Omental fat pad (tissue), 4 donors: ENCODE measurements around the gene SORCS3. TPM values are rescaled to one million over a fixed set of nuclear protein-coding genes. Genes with fewer than 3 reads are reported as not detected.

Experiments
- ATAC-seq: fragments of 150-250 bp; one replicate; pipeline ENCODE4 v1.9.1; 2016; ENCODE audit warnings: mild to moderate bottlenecking, moderate library complexity; ENCODE audit not compliant: low FRiP score
- DNase-seq: peaks from one replicate; pipeline ENCODE4 v3.0.0-alpha.2; 2019; ENCODE audit warnings: low spot score
- total RNA-seq, 4 donors: library from RNA; depleted of rRNA; stranded (reverse); fragments of >200 nt; gene quantifications; one replicate each; pipeline ENCODE4 v1.1.0, GENCODE V29; 2016
- TF ChIP-seq, protein P1 (sequence below), 3 donors: fragments of 450-650 bp; IDR thresholded peaks; one replicate each; pipeline ENCODE4 v1.5.1; 2016 to 2017; ENCODE audit warnings: antibody characterized with exemption in 3 of 3, mild to moderate bottlenecking in 3 of 3, moderate library complexity in 2 of 3

The SORCS3 gene
- total RNA-seq, 4 donors from 2014 or later: not detected

DNA sequence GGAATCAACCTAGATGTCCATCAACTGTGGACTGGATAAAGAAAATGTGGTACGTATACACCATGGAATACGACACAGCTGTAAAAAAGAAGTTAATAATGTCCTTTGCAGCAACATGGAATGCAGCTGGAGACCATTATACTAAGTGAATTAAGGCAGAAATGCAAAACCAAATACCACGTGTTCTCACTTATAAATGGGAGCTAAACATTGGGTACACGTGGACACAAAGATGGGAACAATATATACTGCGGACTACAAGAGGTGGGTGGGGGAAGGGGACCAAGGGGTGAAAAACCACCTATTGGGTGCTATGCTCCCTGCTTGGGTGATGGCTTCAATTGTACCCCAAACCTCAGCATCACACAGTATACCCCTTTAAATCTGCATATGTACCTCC is 385.5 kb downstream of the SORCS3 start:
- ATAC-seq (no peak), DNase-seq (no peak)
- TF ChIP-seq, protein P1, sequence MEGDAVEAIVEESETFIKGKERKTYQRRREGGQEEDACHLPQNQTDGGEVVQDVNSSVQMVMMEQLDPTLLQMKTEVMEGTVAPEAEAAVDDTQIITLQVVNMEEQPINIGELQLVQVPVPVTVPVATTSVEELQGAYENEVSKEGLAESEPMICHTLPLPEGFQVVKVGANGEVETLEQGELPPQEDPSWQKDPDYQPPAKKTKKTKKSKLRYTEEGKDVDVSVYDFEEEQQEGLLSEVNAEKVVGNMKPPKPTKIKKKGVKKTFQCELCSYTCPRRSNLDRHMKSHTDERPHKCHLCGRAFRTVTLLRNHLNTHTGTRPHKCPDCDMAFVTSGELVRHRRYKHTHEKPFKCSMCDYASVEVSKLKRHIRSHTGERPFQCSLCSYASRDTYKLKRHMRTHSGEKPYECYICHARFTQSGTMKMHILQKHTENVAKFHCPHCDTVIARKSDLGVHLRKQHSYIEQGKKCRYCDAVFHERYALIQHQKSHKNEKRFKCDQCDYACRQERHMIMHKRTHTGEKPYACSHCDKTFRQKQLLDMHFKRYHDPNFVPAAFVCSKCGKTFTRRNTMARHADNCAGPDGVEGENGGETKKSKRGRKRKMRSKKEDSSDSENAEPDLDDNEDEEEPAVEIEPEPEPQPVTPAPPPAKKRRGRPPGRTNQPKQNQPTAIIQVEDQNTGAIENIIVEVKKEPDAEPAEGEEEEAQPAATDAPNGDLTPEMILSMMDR (IDR thresholded peaks at IDR 0.05): no peak

DNA sequence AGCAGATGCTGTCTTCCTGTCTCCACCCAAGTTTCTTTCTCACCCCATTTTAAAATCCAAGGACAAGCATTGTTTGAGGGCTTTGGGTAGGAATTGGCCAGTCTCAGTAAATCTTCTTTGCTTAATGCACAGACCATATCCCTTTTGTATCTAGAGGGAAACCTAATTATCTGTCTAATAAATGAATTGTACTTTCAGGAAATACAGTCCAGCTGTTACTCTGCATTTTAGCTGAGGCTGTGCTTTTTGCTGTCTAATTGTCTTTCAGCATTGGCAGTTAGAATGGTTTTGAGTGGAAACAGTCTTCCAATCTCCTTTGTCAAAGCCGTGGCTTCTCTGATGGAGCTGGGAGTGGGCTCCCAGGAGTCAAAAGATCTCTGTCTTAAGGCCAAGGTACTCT is 388.2 kb downstream of the SORCS3 start:
- DNase-seq: no peak
- TF ChIP-seq, protein P1 (IDR thresholded peaks at IDR 0.05): no peak
- ATAC-seq: no peak

- ATAC-seq: no peak
- TF ChIP-seq, protein P1 (IDR thresholded peaks at IDR 0.05): no peak
- DNase-seq: no peak
Measured at GRCh38 chr10:105037022-105037421, 395.9 kb downstream of the SORCS3 start.

DNA sequence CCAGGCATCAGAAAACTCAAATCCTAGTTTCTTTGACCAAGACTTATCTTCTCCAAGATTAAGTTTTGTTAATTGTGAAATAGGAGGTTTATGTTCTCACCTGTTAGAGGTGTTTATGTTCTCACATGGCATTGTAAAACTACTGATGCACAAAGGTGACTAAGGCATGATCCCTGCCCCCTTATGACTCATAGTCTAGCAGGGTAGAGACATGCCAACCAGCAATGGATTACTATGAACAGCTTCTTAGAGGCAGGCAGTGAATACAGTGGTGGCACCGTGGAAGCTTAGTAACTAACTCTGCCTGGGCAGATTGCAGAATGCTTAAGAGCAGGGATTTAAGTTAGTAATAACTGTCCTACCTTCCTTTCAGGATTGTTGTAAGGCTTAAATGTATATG is 400.9 kb downstream of the SORCS3 start:
- ATAC-seq (no peak), DNase-seq (no peak)
- TF ChIP-seq, protein P1 (IDR thresholded peaks at IDR 0.05): no peak

DNA sequence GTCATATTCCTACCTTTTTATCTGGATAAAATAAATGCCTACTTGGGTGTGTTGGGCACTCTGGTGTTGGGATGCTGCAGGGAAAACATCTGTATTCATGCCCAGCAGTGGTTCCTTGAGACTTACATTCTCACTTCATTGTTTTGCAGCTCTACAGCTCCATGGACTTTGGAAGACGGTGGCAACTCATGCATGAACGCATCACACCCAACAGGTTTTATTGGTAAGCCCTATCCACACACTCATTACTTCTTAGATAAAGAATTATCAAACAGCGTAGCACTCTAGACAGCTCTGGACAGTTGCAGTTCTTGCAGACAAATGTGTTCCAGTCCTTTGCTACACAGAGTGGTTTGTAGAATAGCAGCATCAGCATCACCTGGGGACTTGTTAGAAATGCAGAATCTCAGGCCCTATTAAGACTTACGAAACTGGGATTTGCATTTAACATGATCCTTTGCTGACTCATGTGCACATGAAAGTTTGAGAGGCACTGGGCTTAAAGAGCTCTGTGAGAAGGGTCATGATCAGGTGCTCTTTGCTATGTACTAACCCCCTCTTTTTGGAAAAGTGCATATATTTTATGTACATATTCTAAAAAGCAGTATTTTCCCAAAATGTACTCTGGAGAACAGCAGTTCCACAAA is 401.9 kb downstream of the SORCS3 start:
- DNase-seq (no peak), ATAC-seq (no peak)
- TF ChIP-seq, protein P1 (IDR thresholded peaks at IDR 0.05): no peak

- ATAC-seq (no peak), DNase-seq (no peak)
- TF ChIP-seq, protein P1 (IDR thresholded peaks at IDR 0.05): no peak
Measured at GRCh38 chr10:105044902-105045301, 403.8 kb downstream of the SORCS3 start.

DNA sequence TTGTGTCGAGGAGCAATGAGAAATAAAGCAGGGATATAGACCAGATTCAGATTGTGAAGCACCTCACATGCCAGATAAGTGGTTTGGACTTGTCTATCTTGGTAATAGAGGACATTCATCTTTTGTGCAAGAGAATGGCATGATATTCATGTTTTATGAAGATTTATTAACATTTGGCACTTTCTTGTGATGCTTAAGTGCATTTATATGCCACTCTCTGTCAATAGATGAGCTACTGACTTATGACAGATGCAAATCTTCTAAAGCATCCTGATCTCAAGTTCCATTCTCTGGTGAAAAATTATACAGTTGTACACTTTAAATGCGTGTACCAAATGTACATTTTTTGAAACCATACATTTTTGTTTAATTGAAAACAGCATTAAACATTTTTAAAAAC is 415.3 kb downstream of the SORCS3 start:
- ATAC-seq: no peak
- DNase-seq: no peak
- TF ChIP-seq, protein P1 (IDR thresholded peaks at IDR 0.05): no peak
